ENCODE data around the gene ADAM22. TPM values are rescaled to one million over a fixed set of nuclear protein-coding genes. Genes with fewer than 3 reads are reported as not detected.
"Not testable (repeated sequence)": the region's sequence is repeated elsewhere in the genome, so short reads cannot be mapped to it uniquely, and the experiment has no call there.

ADAM22 gene
- total and polyA plus RNA-seq, 2 donors: 0.96 to 4.3 TPM

- Histone ChIP-seq H3K27me3 (ENCODE audit: control insufficient read depth in 2 of 2, insufficient read depth in 1 of 2, low read length in 1 of 2) (no peaks in the 10 kb centered on the region), H3K4me1 (ENCODE audit: control insufficient read depth in 2 of 2, insufficient read depth in 2 of 2, low read length in 2 of 2) (no peaks in the 10 kb centered on the region), H3K36me3 (ENCODE audit: control insufficient read depth in 2 of 2, insufficient read depth in 2 of 2, low read length in 1 of 2) (peaks cover 0 to 9% of the 10 kb centered on the region in 2 donors), H3K4me3 (ENCODE audit: low read length in 2 of 2) (no peak overlapping the region), H3K27ac (ENCODE audit: low read depth in 1 of 2, low read length in 1 of 2) (no peak overlapping the region), H3K9me3 (ENCODE audit: control insufficient read depth in 2 of 2, insufficient read depth in 1 of 2, low read length in 1 of 2) (no peaks in the 10 kb centered on the region)
- no peak for DNase-seq (ENCODE audit: low read depth in 6 of 9, low spot score in 9 of 9)
- 98% methylated on average over 4 of the region's 4 CpGs for WGBS
Observed at GRCh38 chr7:87912121-87912520, 21.9 kb upstream of the ADAM22 start.

- Histone ChIP-seq H3K4me3 (ENCODE audit: low read length in 2 of 2) (no peak overlapping the region), H3K4me1 (ENCODE audit: control insufficient read depth in 2 of 2, insufficient read depth in 2 of 2, low read length in 2 of 2) (no peaks in the 10 kb centered on the region), H3K27ac (ENCODE audit: low read depth in 1 of 2, low read length in 1 of 2) (no peak overlapping the region), H3K27me3 (ENCODE audit: control insufficient read depth in 2 of 2, insufficient read depth in 1 of 2, low read length in 1 of 2) (no peaks in the 10 kb centered on the region), H3K9me3 (ENCODE audit: control insufficient read depth in 2 of 2, insufficient read depth in 1 of 2, low read length in 1 of 2) (no peaks in the 10 kb centered on the region), H3K36me3 (ENCODE audit: control insufficient read depth in 2 of 2, insufficient read depth in 2 of 2, low read length in 1 of 2) (no peaks in the 10 kb centered on the region)
- 81% methylated on average over 1 of the region's 1 CpG for WGBS
- no peak for DNase-seq (ENCODE audit: low read depth in 6 of 9, low spot score in 9 of 9)
Observed at GRCh38 chr7:87918740-87919139, 15.3 kb upstream of the ADAM22 start.

- no peaks in the 10 kb centered on the region for H3K36me3 ChIP-seq (ENCODE audit: control insufficient read depth in 2 of 2, insufficient read depth in 2 of 2, low read length in 1 of 2)
- no peaks in the 10 kb centered on the region for H3K27me3 ChIP-seq (ENCODE audit: control insufficient read depth in 2 of 2, insufficient read depth in 1 of 2, low read length in 1 of 2)
- WGBS: 97% methylated on average over 6 of the region's 6 CpGs
- H3K27ac ChIP-seq (ENCODE audit: low read depth in 1 of 2, low read length in 1 of 2): no peak overlapping the region
- H3K9me3 ChIP-seq (ENCODE audit: control insufficient read depth in 2 of 2, insufficient read depth in 1 of 2, low read length in 1 of 2): no peaks in the 10 kb centered on the region
- no peaks in the 10 kb centered on the region for H3K4me1 ChIP-seq (ENCODE audit: control insufficient read depth in 2 of 2, insufficient read depth in 2 of 2, low read length in 2 of 2)
- no peak for DNase-seq (ENCODE audit: low read depth in 6 of 9, low spot score in 9 of 9)
- H3K4me3 ChIP-seq (ENCODE audit: low read length in 2 of 2): no peak overlapping the region
Observed at GRCh38 chr7:87919875-87920274, 14.2 kb upstream of the ADAM22 start.

GRCh38 chr7:87920578-87920977, 13.5 kb upstream of the ADAM22 start:
- Histone ChIP-seq H3K36me3 (ENCODE audit: control insufficient read depth in 2 of 2, insufficient read depth in 2 of 2, low read length in 1 of 2) (no peaks in the 10 kb centered on the region), H3K4me1 (ENCODE audit: control insufficient read depth in 2 of 2, insufficient read depth in 2 of 2, low read length in 2 of 2) (no peaks in the 10 kb centered on the region), H3K27ac (ENCODE audit: low read depth in 1 of 2, low read length in 1 of 2) (no peak overlapping the region), H3K9me3 (ENCODE audit: control insufficient read depth in 2 of 2, insufficient read depth in 1 of 2, low read length in 1 of 2) (no peaks in the 10 kb centered on the region), H3K27me3 (ENCODE audit: control insufficient read depth in 2 of 2, insufficient read depth in 1 of 2, low read length in 1 of 2) (no peaks in the 10 kb centered on the region), H3K4me3 (ENCODE audit: low read length in 2 of 2) (no peak overlapping the region)
- DNase-seq (ENCODE audit: low read depth in 6 of 9, low spot score in 9 of 9): no peak
- 88% methylated on average over 5 of the region's 5 CpGs for WGBS

GRCh38 chr7:87922759-87923395, 11.2 kb upstream of the ADAM22 start:
- not testable (repeated sequence) for H3K4me1 ChIP-seq (ENCODE audit: control insufficient read depth in 2 of 2, insufficient read depth in 2 of 2, low read length in 2 of 2); H3K27ac ChIP-seq (ENCODE audit: low read depth in 1 of 2, low read length in 1 of 2); H3K36me3 ChIP-seq (ENCODE audit: control insufficient read depth in 2 of 2, insufficient read depth in 2 of 2, low read length in 1 of 2); DNase-seq (ENCODE audit: low read depth in 6 of 9, low spot score in 9 of 9); H3K4me3 ChIP-seq (ENCODE audit: low read length in 2 of 2); H3K27me3 ChIP-seq (ENCODE audit: control insufficient read depth in 2 of 2, insufficient read depth in 1 of 2, low read length in 1 of 2); H3K9me3 ChIP-seq (ENCODE audit: control insufficient read depth in 2 of 2, insufficient read depth in 1 of 2, low read length in 1 of 2)
- 97% methylated on average over 8 of the region's 8 CpGs for WGBS

GRCh38 chr7:87926581-87927461, 7.2 kb upstream of the ADAM22 start:
- peak in 1 of 9 donors; percentile 6 for DNase-seq (ENCODE audit: low read depth in 6 of 9, low spot score in 9 of 9)
- Histone ChIP-seq H3K4me3 (ENCODE audit: low read length in 2 of 2) (no peak overlapping the region), H3K4me1 (ENCODE audit: control insufficient read depth in 2 of 2, insufficient read depth in 2 of 2, low read length in 2 of 2) (no peaks in the 10 kb centered on the region), H3K9me3 (ENCODE audit: control insufficient read depth in 2 of 2, insufficient read depth in 1 of 2, low read length in 1 of 2) (no peaks in the 10 kb centered on the region), H3K27me3 (ENCODE audit: control insufficient read depth in 2 of 2, insufficient read depth in 1 of 2, low read length in 1 of 2) (no peaks in the 10 kb centered on the region), H3K27ac (ENCODE audit: low read depth in 1 of 2, low read length in 1 of 2) (no peak overlapping the region), H3K36me3 (ENCODE audit: control insufficient read depth in 2 of 2, insufficient read depth in 2 of 2, low read length in 1 of 2) (no peaks in the 10 kb centered on the region)
- 78% methylated on average over 6 of the region's 6 CpGs for WGBS

GRCh38 chr7:87933605-87933952, 472 bp upstream of the ADAM22 start:
- Histone ChIP-seq H3K4me1 (ENCODE audit: control insufficient read depth in 2 of 2, insufficient read depth in 2 of 2, low read length in 2 of 2) (peaks cover 10 to 16% of the 10 kb centered on the region in 2 donors), H3K36me3 (ENCODE audit: control insufficient read depth in 2 of 2, insufficient read depth in 2 of 2, low read length in 1 of 2) (no peaks in the 10 kb centered on the region), H3K4me3 (ENCODE audit: low read length in 2 of 2) (peak overlapping the region; percentile 71 to 78), H3K27ac (ENCODE audit: low read depth in 1 of 2, low read length in 1 of 2) (peak overlapping the region in 1 of 2 donors; percentile 39), H3K9me3 (ENCODE audit: control insufficient read depth in 2 of 2, insufficient read depth in 1 of 2, low read length in 1 of 2) (no peaks in the 10 kb centered on the region), H3K27me3 (ENCODE audit: control insufficient read depth in 2 of 2, insufficient read depth in 1 of 2, low read length in 1 of 2) (peaks cover 0 to 7% of the 10 kb centered on the region in 2 donors)
- 16% methylated on average over 9 of the region's 9 CpGs for WGBS
- DNase-seq (ENCODE audit: low read depth in 6 of 9, low spot score in 9 of 9): no peak

GRCh38 chr7:87934699-87935383, 790 bp downstream of the ADAM22 start:
- peak overlapping the region; percentile 71 to 78 for H3K4me3 ChIP-seq (ENCODE audit: low read length in 2 of 2)
- peak; percentile 6 to 56 (median 21) for DNase-seq (ENCODE audit: low read depth in 6 of 9, low spot score in 9 of 9)
- H3K9me3 ChIP-seq (ENCODE audit: control insufficient read depth in 2 of 2, insufficient read depth in 1 of 2, low read length in 1 of 2): no peaks in the 10 kb centered on the region
- peaks cover 0 to 7% of the 10 kb centered on the region in 2 donors for H3K27me3 ChIP-seq (ENCODE audit: control insufficient read depth in 2 of 2, insufficient read depth in 1 of 2, low read length in 1 of 2)
- H3K36me3 ChIP-seq (ENCODE audit: control insufficient read depth in 2 of 2, insufficient read depth in 2 of 2, low read length in 1 of 2): peaks cover 0 to 3% of the 10 kb centered on the region in 2 donors
- 6% methylated on average over 47 of the region's 47 CpGs for WGBS
- H3K27ac ChIP-seq (ENCODE audit: low read depth in 1 of 2, low read length in 1 of 2): no peak overlapping the region
- H3K4me1 ChIP-seq (ENCODE audit: control insufficient read depth in 2 of 2, insufficient read depth in 2 of 2, low read length in 2 of 2): peaks cover 10 to 16% of the 10 kb centered on the region in 2 donors

GRCh38 chr7:87935384-87935706, 1.3 kb downstream of the ADAM22 start:
- Histone ChIP-seq H3K36me3 (ENCODE audit: control insufficient read depth in 2 of 2, insufficient read depth in 2 of 2, low read length in 1 of 2) (peaks cover 0 to 3% of the 10 kb centered on the region in 2 donors), H3K9me3 (ENCODE audit: control insufficient read depth in 2 of 2, insufficient read depth in 1 of 2, low read length in 1 of 2) (no peaks in the 10 kb centered on the region), H3K4me1 (ENCODE audit: control insufficient read depth in 2 of 2, insufficient read depth in 2 of 2, low read length in 2 of 2) (peaks cover 10 to 16% of the 10 kb centered on the region in 2 donors), H3K27ac (ENCODE audit: low read depth in 1 of 2, low read length in 1 of 2) (no peak overlapping the region), H3K27me3 (ENCODE audit: control insufficient read depth in 2 of 2, insufficient read depth in 1 of 2, low read length in 1 of 2) (peaks cover 0 to 7% of the 10 kb centered on the region in 2 donors), H3K4me3 (ENCODE audit: low read length in 2 of 2) (peak overlapping the region; percentile 71 to 78)
- DNase-seq (ENCODE audit: low read depth in 6 of 9, low spot score in 9 of 9): peak in 2 of 9 donors; percentile 4 to 7
- 65% methylated on average over 8 of the region's 8 CpGs for WGBS

Data from thymus (tissue), 11 donors.